Adrenal gland (tissue), 5 donors: ENCODE measurements around the gene CDHR2.

Source experiments
- POLR2A ChIP-seq, 2 donors: fragments of 450-650 bp; IDR thresholded peaks; one replicate each; pipeline ENCODE4 v1.6.1; 2017; ENCODE audit warnings: antibody characterized with exemption in 2 of 2, mild to moderate bottlenecking in 2 of 2, moderate library complexity in 1 of 2
- TF ChIP-seq, protein P1 (sequence below), 6 experiments: fragments of 450-650 bp in 4 of 6; fragments of 200-600 bp in 2 of 6; sonication (generic) in 1 of 6; IDR thresholded peaks; 1 replicate in 5 of 6; 2 replicates in 1 of 6; pipeline versions ENCODE4 v1.5.1 to v1.8.0; 2016 to 2021; ENCODE audit warnings: antibody characterized with exemption in 6 of 6, mild to moderate bottlenecking in 2 of 6, moderate library complexity in 1 of 6
- donor health status: DM: no; HTN: no; CAD: no.

DNA sequence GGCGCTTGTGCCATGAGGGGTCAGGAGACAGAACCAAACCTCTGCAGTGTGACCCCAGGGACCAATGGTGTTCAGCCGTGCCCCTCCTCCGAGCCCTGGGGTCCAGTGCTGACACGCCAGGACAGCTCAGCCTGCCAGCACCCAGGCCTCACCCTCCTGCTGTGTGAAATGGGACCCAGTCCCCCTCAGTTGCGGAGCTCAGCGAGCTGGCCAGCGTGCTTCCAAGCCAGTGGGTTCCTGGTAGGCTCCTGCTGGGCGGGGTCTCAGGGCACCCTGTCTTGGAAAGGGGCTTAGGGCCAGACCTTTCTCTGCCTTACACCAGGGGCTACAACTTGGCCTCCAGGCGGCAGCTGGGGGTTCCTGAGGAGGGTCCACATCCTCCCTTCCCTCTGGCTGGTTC is 16.3 kb upstream of the CDHR2 start:
- TF ChIP-seq, protein P1, sequence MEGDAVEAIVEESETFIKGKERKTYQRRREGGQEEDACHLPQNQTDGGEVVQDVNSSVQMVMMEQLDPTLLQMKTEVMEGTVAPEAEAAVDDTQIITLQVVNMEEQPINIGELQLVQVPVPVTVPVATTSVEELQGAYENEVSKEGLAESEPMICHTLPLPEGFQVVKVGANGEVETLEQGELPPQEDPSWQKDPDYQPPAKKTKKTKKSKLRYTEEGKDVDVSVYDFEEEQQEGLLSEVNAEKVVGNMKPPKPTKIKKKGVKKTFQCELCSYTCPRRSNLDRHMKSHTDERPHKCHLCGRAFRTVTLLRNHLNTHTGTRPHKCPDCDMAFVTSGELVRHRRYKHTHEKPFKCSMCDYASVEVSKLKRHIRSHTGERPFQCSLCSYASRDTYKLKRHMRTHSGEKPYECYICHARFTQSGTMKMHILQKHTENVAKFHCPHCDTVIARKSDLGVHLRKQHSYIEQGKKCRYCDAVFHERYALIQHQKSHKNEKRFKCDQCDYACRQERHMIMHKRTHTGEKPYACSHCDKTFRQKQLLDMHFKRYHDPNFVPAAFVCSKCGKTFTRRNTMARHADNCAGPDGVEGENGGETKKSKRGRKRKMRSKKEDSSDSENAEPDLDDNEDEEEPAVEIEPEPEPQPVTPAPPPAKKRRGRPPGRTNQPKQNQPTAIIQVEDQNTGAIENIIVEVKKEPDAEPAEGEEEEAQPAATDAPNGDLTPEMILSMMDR (IDR thresholded peaks at IDR 0.05), result no peak
- no peak for TF ChIP-seq POLR2A (IDR thresholded peaks at IDR 0.05)
